Activated T-cell treated with anti-CD3 and anti-CD28 coated beads for 4 hours (primary cell): ENCODE results near the gene KCNJ18.
"Not testable (repeated sequence)": the region's sequence is repeated elsewhere in the genome, so short reads cannot be mapped to it uniquely, and the experiment has no call there.

Experiments used
- DNase-seq: peaks from one replicate; pipeline ENCODE4 v3.0.0-alpha.2; 2020

Gene KCNJ18

DNA sequence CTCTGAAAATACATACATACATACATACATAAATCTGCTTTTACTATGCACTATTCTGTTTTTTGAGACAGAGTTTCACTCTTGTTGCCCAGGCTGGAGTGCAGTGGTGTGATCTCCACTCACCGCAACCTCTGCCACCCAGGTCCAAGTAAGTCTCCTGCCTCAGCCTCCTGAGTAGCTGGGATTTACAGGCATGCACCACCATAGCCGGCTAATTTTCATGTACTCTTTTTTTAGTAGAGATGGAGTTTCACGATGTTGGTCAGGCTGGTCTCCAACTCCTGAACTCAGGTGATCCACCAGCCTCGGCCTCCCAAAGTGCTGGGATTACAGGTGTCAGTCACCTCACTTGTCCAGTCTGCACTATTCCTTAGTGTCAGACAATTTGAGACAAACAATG, 20.5 kb upstream of the KCNJ18 start:
- not testable (repeated sequence) for DNase-seq

- not testable (repeated sequence) for DNase-seq
Observed at GRCh38 chr17:21673451-21674241, 18.7 kb upstream of the KCNJ18 start.

DNA sequence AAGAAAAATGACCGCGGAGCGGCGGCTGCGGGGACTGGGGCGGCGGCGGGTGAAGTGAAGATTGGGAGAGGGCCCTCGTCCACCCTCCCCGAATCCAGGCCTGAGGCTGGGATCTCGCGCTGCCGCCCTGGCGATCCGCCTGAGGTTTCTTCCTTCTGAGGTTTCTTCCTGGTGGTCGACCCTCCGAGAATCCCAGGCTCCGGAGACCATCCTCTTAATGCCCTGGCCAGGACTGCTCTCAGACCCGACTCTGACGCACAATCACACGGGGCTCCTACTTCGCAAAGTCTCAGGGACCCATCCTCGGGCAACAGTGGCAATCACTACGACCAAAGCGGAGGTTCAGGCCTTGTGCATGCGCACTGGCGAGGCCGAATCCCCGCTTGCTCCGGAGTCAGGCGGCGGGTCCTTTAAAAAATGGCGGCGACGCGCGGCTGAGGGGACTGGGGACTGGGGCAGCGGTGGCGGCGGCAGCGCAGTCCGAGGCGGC, 18.0 kb upstream of the KCNJ18 start:
- DNase-seq, result no peak

GRCh38 chr17:21674891-21675738, 17.2 kb upstream of the KCNJ18 start:
- not testable (repeated sequence) for DNase-seq

DNA sequence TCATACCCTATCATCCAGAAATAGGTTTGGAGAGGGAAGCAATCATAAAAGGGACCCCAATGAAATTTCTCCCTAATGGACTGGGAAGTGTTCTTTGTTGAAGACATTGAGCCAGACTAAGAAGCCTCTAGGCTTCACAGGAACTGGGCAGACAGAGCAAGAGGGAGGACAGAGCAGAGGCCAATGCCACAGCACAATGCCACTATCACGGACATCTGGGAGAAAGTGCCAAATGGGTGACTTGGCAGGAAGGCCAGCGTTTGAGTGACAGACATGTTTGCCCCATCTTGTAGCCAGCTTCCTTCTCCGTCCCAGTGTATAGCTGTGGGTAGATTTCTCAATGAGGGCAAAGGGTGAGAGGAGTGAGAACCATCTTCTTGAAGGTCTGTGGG, 16.6 kb upstream of the KCNJ18 start:
- DNase-seq, result not testable (repeated sequence)

DNA sequence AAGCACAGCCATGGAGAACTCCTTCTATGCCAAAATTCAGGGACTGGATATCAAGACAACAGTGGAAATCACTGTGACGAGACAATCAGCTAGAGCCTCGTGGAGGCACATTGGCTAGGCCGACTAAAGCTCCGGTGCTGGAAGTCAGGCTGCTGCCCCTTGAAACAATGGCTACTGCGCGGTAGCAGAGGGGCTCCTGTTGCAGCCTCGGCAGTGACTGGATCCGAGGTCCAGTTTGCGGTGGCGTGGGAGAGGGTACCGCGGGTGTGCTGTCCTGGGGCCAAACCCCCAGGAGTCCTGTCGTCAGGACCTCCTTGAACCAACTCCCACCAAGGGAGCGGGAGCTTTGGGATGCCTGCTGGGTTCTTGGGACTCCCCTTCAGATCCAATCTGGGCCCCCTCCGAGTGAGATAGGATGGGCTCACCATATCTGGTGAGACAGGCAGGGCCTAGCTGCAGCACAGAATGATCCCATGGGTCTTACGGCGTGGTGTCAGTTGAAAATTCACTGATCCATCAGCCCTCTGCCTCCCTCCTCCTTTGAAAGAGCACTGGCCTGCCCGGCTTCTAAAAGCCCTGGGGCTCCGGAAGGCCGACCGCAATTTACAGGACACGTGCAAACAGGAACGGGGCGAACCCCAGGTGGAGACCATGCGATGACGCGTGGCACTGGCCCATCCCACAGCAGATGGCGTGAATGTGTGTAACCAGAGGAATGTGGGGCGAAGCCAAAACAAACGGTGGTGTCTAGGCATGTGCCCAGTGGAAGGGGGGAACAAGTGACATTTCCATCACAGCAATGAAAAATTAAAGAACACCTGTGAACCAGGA, 15.8 kb upstream of the KCNJ18 start:
- no peak for DNase-seq

DNA sequence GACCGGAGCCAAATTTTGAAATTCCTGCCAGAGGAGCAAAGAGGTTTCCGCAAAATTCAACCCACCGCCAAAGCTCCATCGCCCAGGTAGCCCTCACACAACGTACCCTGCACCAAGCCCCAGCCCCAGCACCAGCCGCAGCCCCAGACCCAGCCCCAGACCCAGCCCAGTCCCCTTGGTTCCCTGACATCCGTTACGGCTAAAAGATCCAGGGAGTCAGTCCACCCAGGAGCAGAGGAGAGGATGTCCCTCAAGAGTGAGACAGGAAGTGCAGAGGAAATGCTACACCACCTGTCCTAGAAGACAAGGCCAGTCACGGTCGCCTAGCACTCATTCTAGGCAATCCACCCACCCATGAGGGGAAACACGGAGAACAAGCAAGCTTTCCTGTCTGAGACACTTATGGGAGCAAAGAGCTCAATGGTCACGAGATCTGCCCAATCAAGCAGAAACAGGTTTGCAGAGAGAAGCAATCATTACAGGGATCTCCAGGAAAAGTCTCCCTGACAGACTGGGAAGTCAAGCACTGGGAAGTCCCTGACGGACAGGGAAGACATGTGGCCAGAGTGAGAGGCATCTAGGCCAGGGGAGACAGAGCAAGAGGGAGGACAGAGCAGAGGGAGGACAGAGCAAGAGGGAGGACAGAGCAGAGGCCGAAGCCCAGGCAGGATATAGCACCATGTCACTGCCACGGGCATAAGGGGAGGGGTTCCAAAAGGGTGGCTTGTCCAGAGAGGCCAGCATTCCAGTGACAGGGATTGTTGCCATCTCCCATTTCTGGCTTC, 15.0 kb upstream of the KCNJ18 start:
- DNase-seq, result no peak

DNA sequence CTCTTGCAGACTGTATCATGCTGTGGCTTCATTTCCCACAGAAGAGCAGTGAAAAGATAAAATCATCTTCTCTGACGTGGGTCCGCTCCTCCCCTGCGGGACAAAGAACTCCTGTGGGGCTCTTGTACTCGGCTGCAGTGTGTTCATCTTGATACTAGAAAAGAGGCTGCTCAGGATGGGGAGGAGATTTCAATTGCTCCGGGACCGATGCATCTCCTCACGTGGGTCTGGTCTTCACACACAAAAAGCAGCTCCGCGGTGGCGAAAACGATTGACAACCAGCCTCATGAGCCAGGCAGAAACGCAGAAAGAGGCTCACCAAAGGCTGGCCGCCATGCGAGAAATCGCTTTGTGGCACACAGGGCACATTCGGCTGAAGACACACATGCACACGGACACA, 14.4 kb upstream of the KCNJ18 start:
- DNase-seq, result no peak

GRCh38 chr17:21678393-21679081, 13.8 kb upstream of the KCNJ18 start:
- DNase-seq, result no peak

GRCh38 chr17:21679256-21680146, 12.8 kb upstream of the KCNJ18 start:
- no peak for DNase-seq

DNA sequence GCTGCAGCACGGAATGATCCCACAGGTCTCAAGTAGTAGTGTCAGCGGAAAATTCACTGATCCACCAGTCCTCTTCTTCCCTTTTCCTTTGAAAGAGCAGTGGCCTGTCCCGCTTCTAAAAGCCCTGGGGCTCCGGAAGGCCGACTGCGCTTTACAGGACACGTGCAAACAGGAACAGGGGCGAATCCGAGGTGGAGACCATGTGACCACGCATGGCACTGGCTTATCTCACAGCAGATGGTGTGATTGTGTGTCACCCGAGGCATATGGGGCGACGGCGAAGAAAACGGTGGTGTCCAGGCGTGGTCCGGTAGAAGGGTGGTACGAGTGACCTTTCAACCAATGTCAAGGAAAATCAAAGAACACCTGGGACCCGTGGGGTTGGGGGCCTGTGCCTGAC, 12.0 kb upstream of the KCNJ18 start:
- no peak for DNase-seq

- not testable (repeated sequence) for DNase-seq
Observed at GRCh38 chr17:21680850-21681351, 11.4 kb upstream of the KCNJ18 start.

DNA sequence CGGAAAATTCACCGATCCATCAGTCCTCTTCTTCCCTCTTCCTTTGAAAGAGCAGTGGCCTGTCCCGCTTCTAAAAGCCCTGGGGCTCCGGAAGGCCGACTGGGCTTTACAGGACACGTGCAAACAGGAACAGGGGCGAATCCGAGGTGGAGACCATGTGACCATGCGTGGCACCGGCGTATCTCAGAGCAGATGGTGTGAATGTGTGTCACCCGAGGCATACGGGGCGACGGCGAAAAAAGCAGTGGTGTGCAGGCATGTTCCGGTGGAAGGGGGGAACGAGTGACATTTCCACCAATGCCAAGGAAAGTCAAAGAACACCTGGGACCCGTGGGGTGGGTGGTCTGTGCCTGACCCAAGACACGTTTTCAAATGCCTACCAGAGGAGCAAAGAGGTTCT, 10.7 kb upstream of the KCNJ18 start:
- not testable (repeated sequence) for DNase-seq

DNA sequence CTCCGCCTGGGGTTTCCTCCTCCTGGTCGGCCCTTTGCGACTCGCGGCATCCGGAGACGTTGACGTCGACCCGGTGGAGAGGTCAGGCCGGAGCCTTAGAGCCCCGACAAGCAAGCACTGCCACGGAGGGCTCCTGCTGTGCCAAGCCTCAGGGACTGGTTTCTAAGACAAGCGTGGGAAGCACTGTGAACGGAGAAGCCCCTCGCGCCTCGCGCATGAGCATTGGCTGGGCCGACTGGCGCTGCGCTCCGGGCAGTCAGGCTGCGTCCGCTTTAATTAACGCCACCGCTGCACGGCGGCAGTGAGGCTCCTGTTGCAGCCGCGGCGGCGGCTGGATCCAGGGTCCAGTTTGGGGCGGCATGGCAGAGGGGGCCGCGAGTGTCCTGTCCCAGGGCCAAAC, 10.2 kb upstream of the KCNJ18 start:
- not testable (repeated sequence) for DNase-seq

DNA sequence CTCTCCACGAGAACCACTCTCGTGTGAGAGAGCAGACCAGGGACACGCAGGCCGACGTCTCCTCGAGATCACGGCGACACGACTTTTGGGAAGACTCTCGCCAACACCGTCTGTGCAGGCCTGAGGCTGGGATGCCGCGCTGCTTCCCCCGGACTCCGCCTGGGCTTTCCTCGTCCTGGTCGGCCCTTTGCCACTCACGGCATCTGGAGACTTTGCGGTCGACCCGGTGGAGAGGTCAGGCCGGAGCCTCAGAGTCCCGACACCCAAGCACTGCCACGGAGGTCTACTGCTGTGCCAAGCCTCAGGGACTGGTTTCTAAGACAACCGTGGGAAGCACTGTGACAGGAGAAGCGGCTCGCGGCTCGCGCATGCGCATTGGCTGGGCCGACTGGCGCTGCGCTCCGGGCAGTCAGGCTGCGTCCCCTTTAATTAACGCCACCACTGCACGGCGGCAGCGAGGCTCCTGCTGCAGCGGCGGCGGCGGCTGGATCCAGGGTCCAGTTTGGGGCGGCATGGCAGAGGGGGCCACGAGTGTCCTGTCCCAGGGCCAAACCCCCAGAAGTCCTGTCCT, 9.1 kb upstream of the KCNJ18 start:
- not testable (repeated sequence) for DNase-seq

DNA sequence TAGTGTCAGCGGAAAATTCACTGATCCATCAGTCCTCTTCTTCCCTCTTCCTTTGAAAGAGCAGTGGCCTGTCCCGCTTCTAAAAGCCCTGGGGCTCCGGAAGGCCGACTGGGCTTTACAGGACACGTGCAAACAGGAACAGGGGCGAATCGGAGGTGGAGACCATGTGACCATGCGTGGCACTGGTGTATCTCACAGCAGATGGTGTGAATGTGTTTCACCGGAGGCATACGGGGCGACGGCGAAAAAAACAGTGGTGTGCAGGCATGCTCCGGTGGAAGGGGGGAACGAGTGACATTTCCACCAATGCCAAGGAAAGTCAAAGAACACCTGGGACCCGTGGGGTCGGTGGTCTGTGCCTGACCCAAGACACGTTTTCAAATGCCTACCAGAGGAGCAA, 8.4 kb upstream of the KCNJ18 start:
- DNase-seq, result not testable (repeated sequence)

- not testable (repeated sequence) for DNase-seq
Observed at GRCh38 chr17:21684384-21684783, 7.9 kb upstream of the KCNJ18 start.

DNA sequence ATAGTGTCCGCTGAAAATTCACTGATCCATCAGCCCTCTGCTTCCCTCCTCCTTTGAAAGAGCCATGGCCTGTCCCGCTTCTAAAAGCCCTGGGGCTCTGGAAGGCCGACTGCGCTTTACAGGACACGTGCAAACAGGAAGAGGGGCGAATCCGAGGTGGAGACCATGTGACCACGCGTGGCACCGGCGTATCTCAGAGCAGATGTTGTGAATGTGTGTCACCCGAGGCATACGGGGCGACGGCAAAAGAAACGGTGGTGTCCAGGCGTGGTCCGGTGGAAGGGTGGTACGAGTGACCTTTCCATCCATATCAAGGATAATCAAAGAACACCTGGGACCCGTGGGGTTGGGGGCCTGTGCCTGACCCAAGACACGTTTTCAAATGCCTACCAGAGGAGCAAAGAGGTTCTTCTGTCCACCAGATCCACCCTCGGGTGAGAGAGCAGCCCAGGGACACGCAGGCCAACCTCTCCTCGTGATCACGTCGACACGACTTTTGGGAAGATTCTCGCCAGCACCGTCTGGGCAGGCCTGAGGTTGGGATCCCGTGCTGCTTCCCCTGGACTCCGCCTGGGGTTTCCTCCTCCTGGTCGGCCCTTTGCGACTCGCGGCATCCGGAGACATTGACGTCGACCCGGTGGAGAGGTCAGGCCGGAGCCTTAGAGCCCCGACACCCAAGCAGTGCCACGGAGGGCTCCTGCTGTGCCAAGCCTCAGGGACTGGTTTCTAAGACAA, 7.1 kb upstream of the KCNJ18 start:
- DNase-seq, result not testable (repeated sequence)
